NK-92 (cell line): ENCODE measurements around the gene COPS4.

Experiments
- DNase-seq: peaks from one replicate; lab custom pipeline; 2025; ENCODE audit not compliant: unreplicated experiment; lab: John Stamatoyannopoulos, UW

Gene COPS4

GRCh38 chr4:83121246-83121645 is 86.3 kb downstream of the COPS4 start:
- no peak for DNase-seq

GRCh38 chr4:83124111-83124780 is 89.3 kb downstream of the COPS4 start:
- no peak for DNase-seq
